GM18907 (cell line): ENCODE measurements around the gene CPA5.
A peak's percentile ranks its signal among the peaks of the same experiment; 100 is the strongest.
"Not testable (repeated sequence)": the region's sequence is repeated elsewhere in the genome, so short reads cannot be mapped to it uniquely, and the experiment has no call there.

Experiments
- ATAC-seq: cut with Tn5 transposase; IDR thresholded peaks from one replicate; pipeline ENCODE4 v1.9.1; 2021; ENCODE audit warnings: mild to moderate bottlenecking, moderate library complexity; ENCODE audit not compliant: unreplicated experiment

The CPA5 gene

GRCh38 chr7:130358471-130358870 is 13.9 kb downstream of the CPA5 start:
- no peak for ATAC-seq

- no peak for ATAC-seq
Measured at GRCh38 chr7:130359276-130359857, 14.8 kb downstream of the CPA5 start.

GRCh38 chr7:130360518-130360917 is 15.9 kb downstream of the CPA5 start:
- ATAC-seq: no peak

- ATAC-seq: no peak
Measured at GRCh38 chr7:130361681-130362080, 17.1 kb downstream of the CPA5 start.

GRCh38 chr7:130362251-130362816 is 17.7 kb downstream of the CPA5 start:
- no peak for ATAC-seq

GRCh38 chr7:130363026-130363847 is 18.6 kb downstream of the CPA5 start:
- ATAC-seq: no peak

- no peak for ATAC-seq
Measured at GRCh38 chr7:130364451-130364850, 19.8 kb downstream of the CPA5 start.

- no peak for ATAC-seq
Measured at GRCh38 chr7:130365088-130365487, 20.5 kb downstream of the CPA5 start.

- peak; percentile 61 for ATAC-seq
Measured at GRCh38 chr7:130365511-130366441, 21.2 kb downstream of the CPA5 start.

- no peak for ATAC-seq
Measured at GRCh38 chr7:130366564-130366963, 21.9 kb downstream of the CPA5 start.

GRCh38 chr7:130367088-130367755 is 22.6 kb downstream of the CPA5 start:
- ATAC-seq: no peak

GRCh38 chr7:130367836-130368746 is 23.5 kb downstream of the CPA5 start:
- no peak for ATAC-seq

GRCh38 chr7:130369110-130369711 is 24.6 kb downstream of the CPA5 start:
- ATAC-seq: no peak

GRCh38 chr7:130369831-130370550 is 25.4 kb downstream of the CPA5 start:
- ATAC-seq: no peak

- no peak for ATAC-seq
Measured at GRCh38 chr7:130371046-130371445, 26.4 kb downstream of the CPA5 start.

- no peak for ATAC-seq
Measured at GRCh38 chr7:130372402-130373165, 28.0 kb downstream of the CPA5 start.

- ATAC-seq: no peak
Measured at GRCh38 chr7:130374507-130374906, 29.9 kb downstream of the CPA5 start.

GRCh38 chr7:130376461-130376860 is 31.8 kb downstream of the CPA5 start:
- not testable (repeated sequence) for ATAC-seq
